Keratinocyte (primary cell): ENCODE measurements around the gene POU2AF2. TPM values are rescaled to one million over a fixed set of nuclear protein-coding genes. Genes with fewer than 3 reads are reported as not detected.

Experiments
- DNase-seq: peaks from one replicate; pipeline ENCODE4 v3.0.0-alpha.2; 2011; ENCODE audit warnings: low read depth, missing footprints, low spot score
- FAIRE-seq: peaks from 2 replicates; lab custom pipeline; 2011; peaks lifted over from hg19 to GRCh38; lab: Jason Lieb, UNC
- H2AFZ ChIP-seq: 2 replicates; pipeline ENCODE4 v1.6.0; 2012; ENCODE audit warnings: low read length, control low read depth, inconsistent platforms; ENCODE audit not compliant: control insufficient read depth
- H3K27ac ChIP-seq: 2 replicates; pipeline ENCODE4 v1.5.1; 2011; ENCODE audit warnings: low read length; ENCODE audit not compliant: control insufficient read depth, insufficient read depth
- H3K27me3 ChIP-seq: 3 replicates; pipeline ENCODE4 v1.6.0; 2011; ENCODE audit warnings: low read length; ENCODE audit not compliant: control insufficient read depth, insufficient read depth; ENCODE audit errors: extremely low read depth
- H3K36me3 ChIP-seq, 2 experiments: 2 replicates in 1 of 2; 3 replicates in 1 of 2; pipeline ENCODE4 v1.5.1; 2011; ENCODE audit warnings: low read length in 2 of 2, mild to moderate bottlenecking in 1 of 2; ENCODE audit not compliant: control insufficient read depth in 2 of 2, insufficient read depth in 2 of 2; ENCODE audit errors: extremely low read depth in 1 of 2
- H3K4me1 ChIP-seq: 3 replicates; pipeline ENCODE4 v1.5.1; 2011; ENCODE audit warnings: low read length; ENCODE audit not compliant: control insufficient read depth, insufficient read depth; ENCODE audit errors: extremely low read depth
- H3K4me2 ChIP-seq: 3 replicates; pipeline ENCODE4 v1.6.0; 2011; ENCODE audit warnings: low read depth, low read length; ENCODE audit not compliant: control insufficient read depth, insufficient read depth; ENCODE audit errors: extremely low read depth
- H3K4me3 ChIP-seq, 3 experiments: fragments of 200-600 bp in 1 of 3; sonication (generic) in 1 of 3; 2 replicates in 2 of 3; 3 replicates in 1 of 3; pipeline ENCODE4 v1.5.1; 2011 to 2016; ENCODE audit warnings: low read length in 3 of 3, mild to moderate bottlenecking in 3 of 3, control low read depth in 2 of 3, inconsistent platforms in 1 of 3, low read depth in 1 of 3, mixed read lengths in 1 of 3, mixed run types in 1 of 3, moderate library complexity in 1 of 3; ENCODE audit not compliant: control insufficient read depth in 2 of 3, insufficient read depth in 2 of 3; ENCODE audit errors: extremely low read depth in 1 of 3
- H3K79me2 ChIP-seq: 2 replicates; pipeline ENCODE4 v1.6.0; 2012; ENCODE audit warnings: low read length; ENCODE audit not compliant: control insufficient read depth, insufficient read depth
- H3K9ac ChIP-seq: 3 replicates; pipeline ENCODE4 v1.6.0; 2011; ENCODE audit warnings: low read length; ENCODE audit not compliant: control insufficient read depth, insufficient read depth; ENCODE audit errors: extremely low read depth
- H3K9me1 ChIP-seq: 3 replicates; pipeline ENCODE4 v1.6.0; 2011; ENCODE audit warnings: low read length; ENCODE audit not compliant: control insufficient read depth, insufficient read depth; ENCODE audit errors: extremely low read depth
- H3K9me3 ChIP-seq: 2 replicates; pipeline ENCODE4 v1.5.1; 2012; ENCODE audit warnings: low read depth, low read length; ENCODE audit not compliant: control insufficient read depth
- H4K20me1 ChIP-seq: 3 replicates; pipeline ENCODE4 v1.6.0; 2011; ENCODE audit warnings: low read length; ENCODE audit not compliant: control insufficient read depth, insufficient read depth; ENCODE audit errors: extremely low read depth
- EZH2 ChIP-seq: IDR thresholded peaks from one replicate; pipeline ENCODE4 v1.6.1; 2012; ENCODE audit warnings: inconsistent platforms, mild to moderate bottlenecking, low read length, moderate library complexity
- dilution Hi-C: fragments of 300-500 bp; cut with MboI; formaldehyde crosslinking; loops from one replicate; pipeline ENCODE4 v1.7.0; 2020; ENCODE audit warnings: low sequenced_read_pairs; ENCODE audit not compliant: extremely low pct_ligation_motif_present
- polyA plus RNA-seq, 5 experiments: library from polyadenylated mRNA; depleted of rRNA in 3 of 5; stranded (reverse) in 3 of 5; stranded (forward) in 1 of 5; unstranded in 1 of 5; fragments of >200 nt; gene quantifications; 1 replicate in 1 of 5; 2 replicates in 3 of 5; 3 replicates in 1 of 5; pipeline versions ENCODE4 v1.2.1 to v1.2.3, GENCODE V29; 2011 to 2012; ENCODE audit warnings: missing spikeins in 2 of 5, low read depth in 1 of 5, low replicate concordance in 1 of 5
- TF ChIP-seq, protein P1 (sequence below), 3 experiments: IDR thresholded peaks in 1 of 3; conservative IDR thresholded peaks in 1 of 3; optimal IDR thresholded peaks in 1 of 3; 2 replicates in 2 of 3; 3 replicates in 1 of 3; pipeline versions ENCODE3 to v1.5.1; 2011; ENCODE audit warnings: low read length in 3 of 3, mild to moderate bottlenecking in 3 of 3, moderate library complexity in 2 of 3, control low read depth in 1 of 3, inconsistent platforms in 1 of 3; ENCODE audit not compliant: insufficient read depth in 2 of 3; ENCODE audit errors: extremely low read depth in 1 of 3

The POU2AF2 gene
- polyA plus RNA-seq, 1 donor (not counting 4 experiments of a cell fraction or from before 2014, with no cell fraction given): not detected

DNA sequence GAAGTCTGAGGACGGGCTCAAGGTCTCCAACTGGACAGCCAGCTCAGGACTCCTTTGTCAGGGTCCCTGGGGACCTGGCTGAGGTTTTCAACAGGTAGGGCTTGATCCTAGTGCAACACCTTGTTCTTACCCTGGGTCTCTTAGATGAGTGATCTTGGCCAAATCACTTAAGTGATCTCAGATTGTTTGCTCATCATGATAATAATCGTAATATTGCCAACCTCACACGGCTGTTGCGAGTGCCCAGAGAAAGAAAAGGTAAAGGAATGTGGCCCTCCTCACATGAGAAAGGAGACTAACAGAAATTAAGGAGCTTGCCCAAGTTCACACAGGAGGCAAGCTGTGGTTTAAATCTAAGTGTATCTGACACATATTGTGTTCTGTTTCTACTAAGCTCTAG is 81.3 kb downstream of the POU2AF2 start:
- no peak for DNase-seq

DNA sequence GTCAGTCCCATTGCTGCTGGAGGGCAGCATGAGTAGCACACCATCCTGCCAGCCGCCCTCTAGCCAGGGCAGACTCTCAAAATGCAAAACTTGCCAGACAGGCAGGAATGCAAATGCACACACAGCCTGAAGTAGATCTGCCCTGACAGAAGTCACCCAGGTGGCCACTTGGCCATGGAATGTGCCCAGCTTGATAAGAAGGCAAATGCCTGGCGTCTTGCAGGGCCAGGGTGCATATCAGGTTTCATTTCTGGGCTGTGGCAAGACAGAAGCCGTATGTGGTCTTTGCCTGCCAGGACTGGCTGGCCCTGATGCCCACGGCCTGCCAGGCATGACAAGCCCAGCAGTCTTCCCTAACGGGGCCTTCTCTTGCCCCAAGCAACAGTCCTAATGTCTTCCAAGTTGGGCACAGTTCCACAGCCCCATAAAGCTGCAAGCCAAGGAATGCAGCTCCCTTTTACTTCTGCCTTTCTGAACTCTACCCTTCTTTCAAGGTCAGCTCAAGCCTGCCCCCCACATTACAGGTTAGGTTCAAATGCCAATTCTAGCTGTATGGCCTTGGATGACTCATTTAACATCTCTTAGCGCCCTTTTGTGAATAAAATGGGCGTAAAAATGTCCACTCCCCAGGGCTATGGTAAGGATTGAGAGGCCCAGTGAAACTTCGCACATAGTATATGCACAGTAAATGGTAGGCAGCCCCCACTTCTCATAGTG is 82.5 kb downstream of the POU2AF2 start:
- Histone ChIP-seq H3K27me3 (no peaks in the 10 kb centered on the region), H4K20me1 (no peaks in the 10 kb centered on the region), H3K4me2 (no peak overlapping the region), H3K27ac (no peak overlapping the region), H3K9me1 (no peaks in the 10 kb centered on the region), H3K9ac (no peak overlapping the region), H3K79me2 (no peaks in the 10 kb centered on the region), H3K9me3 (no peaks in the 10 kb centered on the region), H3K36me3 (no peaks in the 10 kb centered on the region), H3K4me1 (peaks cover 8% of the 10 kb centered on the region), H2AFZ (no peak overlapping the region), H3K4me3 (no peak overlapping the region)
- FAIRE-seq: no peak
- no peak for DNase-seq
- dilution Hi-C loops: no loop called here
- TF ChIP-seq, protein P1, sequence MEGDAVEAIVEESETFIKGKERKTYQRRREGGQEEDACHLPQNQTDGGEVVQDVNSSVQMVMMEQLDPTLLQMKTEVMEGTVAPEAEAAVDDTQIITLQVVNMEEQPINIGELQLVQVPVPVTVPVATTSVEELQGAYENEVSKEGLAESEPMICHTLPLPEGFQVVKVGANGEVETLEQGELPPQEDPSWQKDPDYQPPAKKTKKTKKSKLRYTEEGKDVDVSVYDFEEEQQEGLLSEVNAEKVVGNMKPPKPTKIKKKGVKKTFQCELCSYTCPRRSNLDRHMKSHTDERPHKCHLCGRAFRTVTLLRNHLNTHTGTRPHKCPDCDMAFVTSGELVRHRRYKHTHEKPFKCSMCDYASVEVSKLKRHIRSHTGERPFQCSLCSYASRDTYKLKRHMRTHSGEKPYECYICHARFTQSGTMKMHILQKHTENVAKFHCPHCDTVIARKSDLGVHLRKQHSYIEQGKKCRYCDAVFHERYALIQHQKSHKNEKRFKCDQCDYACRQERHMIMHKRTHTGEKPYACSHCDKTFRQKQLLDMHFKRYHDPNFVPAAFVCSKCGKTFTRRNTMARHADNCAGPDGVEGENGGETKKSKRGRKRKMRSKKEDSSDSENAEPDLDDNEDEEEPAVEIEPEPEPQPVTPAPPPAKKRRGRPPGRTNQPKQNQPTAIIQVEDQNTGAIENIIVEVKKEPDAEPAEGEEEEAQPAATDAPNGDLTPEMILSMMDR (optimal IDR thresholded peaks at IDR 0.05 in 1 of 3, IDR thresholded peaks at IDR 0.05 in 1 of 3, conservative IDR thresholded peaks at IDR 0.05 in 1 of 3; ENCODE audit: extremely low read depth in 1 of 3, insufficient read depth in 2 of 3, low read length in 3 of 3): no peak
- TF ChIP-seq EZH2: no peak

More for the DNA sequence above, 81.3 kb downstream of the POU2AF2 start:
- Histone ChIP-seq H3K79me2 (no peaks in the 10 kb centered on the region), H3K4me3 (no peak overlapping the region), H3K9ac (no peak overlapping the region), H4K20me1 (no peaks in the 10 kb centered on the region), H3K9me1 (no peaks in the 10 kb centered on the region), H3K9me3 (no peaks in the 10 kb centered on the region), H3K4me1 (peaks cover 2% of the 10 kb centered on the region), H2AFZ (no peak overlapping the region), H3K27ac (no peak overlapping the region), H3K27me3 (no peaks in the 10 kb centered on the region), H3K4me2 (no peak overlapping the region), H3K36me3 (no peaks in the 10 kb centered on the region)
- dilution Hi-C loops: no loop called here
- TF ChIP-seq, protein P1 (optimal IDR thresholded peaks at IDR 0.05 in 1 of 3, IDR thresholded peaks at IDR 0.05 in 1 of 3, conservative IDR thresholded peaks at IDR 0.05 in 1 of 3; ENCODE audit: extremely low read depth in 1 of 3, insufficient read depth in 2 of 3, low read length in 3 of 3): no peak
- TF ChIP-seq EZH2: no peak
- no peak for FAIRE-seq
